K562 (cell line): ENCODE data around the gene PDE8A. TPM values are rescaled to one million over a fixed set of nuclear protein-coding genes. Genes with fewer than 3 reads are reported as not detected.

ENCODE experiments used
- ARID2 ChIP-seq: fragments of 450-650 bp; IDR thresholded peaks from 2 replicates; pipeline ENCODE4 v1.6.1; 2017; ENCODE audit warnings: antibody characterized with exemption, mild to moderate bottlenecking
- BRD9 ChIP-seq: fragments of 450-650 bp; IDR thresholded peaks from 2 replicates; pipeline ENCODE4 v1.6.1; 2018; ENCODE audit warnings: low read depth; ENCODE audit not compliant: partially characterized antibody
- CEBPG ChIP-seq, 3 experiments: fragments of 200-800 bp in 1 of 3; sonication (Bioruptor generic) in 1 of 3; sonication (generic) in 1 of 3; formaldehyde crosslinking in 1 of 3; IDR thresholded peaks in 2 of 3; conservative IDR thresholded peaks in 1 of 3; 2 replicates each; pipeline versions ENCODE4 v1.6.1 to v1.8.0; 2016 to 2022; ENCODE audit warnings: missing compliant biosample characterization in 2 of 3, missing genetic modification characterization in 2 of 3, mild to moderate bottlenecking in 1 of 3, missing genetic modification reagents in 1 of 3
- ELF2 ChIP-seq: fragments of 250-450 bp; sonication (Bioruptor Pico); IDR thresholded peaks from 2 replicates; pipeline ENCODE4 v1.5.0; 2021; ENCODE audit warnings: mild to moderate bottlenecking
- ETV5 ChIP-seq: sonication (generic); formaldehyde crosslinking; IDR thresholded peaks from 2 replicates; pipeline ENCODE4 v1.4.0; 2020; ENCODE audit warnings: low read depth, mild to moderate bottlenecking, missing genetic modification reagents
- HNRNPL ChIP-seq: fragments of 200-400 bp; formaldehyde crosslinking; IDR thresholded peaks from 2 replicates; pipeline ENCODE4 v1.6.1; 2017; ENCODE audit warnings: low read depth, mild to moderate bottlenecking, low read length
- MCM5 ChIP-seq: fragments of 450-650 bp; IDR thresholded peaks from 2 replicates; pipeline ENCODE4 v1.6.1; 2016; ENCODE audit warnings: low read depth
- MEIS2 ChIP-seq: fragments of 450-650 bp; IDR thresholded peaks from 2 replicates; pipeline ENCODE4 v1.6.1; 2014; ENCODE audit warnings: mild to moderate bottlenecking; ENCODE audit not compliant: partially characterized antibody
- NR2C2 ChIP-seq, 2 experiments: fragments of 200-800 bp in 1 of 2; sonication (Bioruptor generic) in 1 of 2; sonication (generic) in 1 of 2; formaldehyde crosslinking in 1 of 2; IDR thresholded peaks; 2 replicates each; pipeline versions ENCODE4 v1.6.1 to v1.8.0; 2016 to 2022; ENCODE audit warnings: mild to moderate bottlenecking in 1 of 2, missing compliant biosample characterization in 1 of 2, missing genetic modification characterization in 1 of 2, missing genetic modification reagents in 1 of 2
- NR3C1 ChIP-seq: sonication (generic); formaldehyde crosslinking; IDR thresholded peaks from 2 replicates; pipeline ENCODE4 v1.8.1; 2022; ENCODE audit warnings: missing genetic modification reagents
- PHB2 ChIP-seq: fragments of 450-650 bp; IDR thresholded peaks from 2 replicates; pipeline ENCODE4 v1.6.1; 2017; ENCODE audit warnings: low read depth
- POLR2G ChIP-seq: fragments of 200-400 bp; formaldehyde crosslinking; IDR thresholded peaks from 2 replicates; pipeline ENCODE4 v1.6.1; 2017; ENCODE audit warnings: low read depth, mild to moderate bottlenecking, antibody characterized with exemption, low read length, moderate library complexity
- RBM14 ChIP-seq: fragments of 200-400 bp; formaldehyde crosslinking; IDR thresholded peaks from 2 replicates; pipeline ENCODE4 v1.6.1; 2018; ENCODE audit warnings: low read depth, mild to moderate bottlenecking, low read length, moderate library complexity, borderline replicate concordance; ENCODE audit not compliant: insufficient read depth
- TOE1 ChIP-seq, 2 experiments: fragments of 450-650 bp in 1 of 2; sonication (generic) in 1 of 2; formaldehyde crosslinking in 1 of 2; IDR thresholded peaks; 2 replicates each; pipeline versions ENCODE4 v1.7.1 to v1.8.0; 2016 to 2022; ENCODE audit warnings: borderline replicate concordance in 2 of 2, mild to moderate bottlenecking in 2 of 2, antibody characterized with exemption in 1 of 2, inconsistent platforms in 1 of 2, low read depth in 1 of 2, missing genetic modification reagents in 1 of 2, moderate library complexity in 1 of 2
- ZBTB11 ChIP-seq, 3 experiments: fragments of 200-800 bp in 1 of 3; fragments of 250-450 bp in 1 of 3; fragments of 450-650 bp in 1 of 3; sonication (Bioruptor Pico) in 1 of 3; sonication (Bioruptor generic) in 1 of 3; formaldehyde crosslinking in 1 of 3; IDR thresholded peaks; 2 replicates each; pipeline versions ENCODE4 v1.6.1 to v1.8.0; 2016 to 2022; ENCODE audit warnings: mild to moderate bottlenecking in 2 of 3, missing genetic modification characterization in 2 of 3, missing compliant biosample characterization in 1 of 3, moderate library complexity in 1 of 3
- ZBTB12 ChIP-seq: fragments of 250-450 bp; sonication (Bioruptor Pico); IDR thresholded peaks from 2 replicates; pipeline ENCODE4 v1.4.0; 2020
- ZBTB26 ChIP-seq: fragments of 450-650 bp; formaldehyde crosslinking; IDR thresholded peaks from 2 replicates; pipeline ENCODE4 v1.4.0; 2022; ENCODE audit warnings: missing genetic modification characterization
- ZNF212 ChIP-seq: fragments of 450-650 bp; formaldehyde crosslinking; IDR thresholded peaks from 2 replicates; pipeline ENCODE4 v1.4.0; 2020; ENCODE audit warnings: mild to moderate bottlenecking
- ZNF766 ChIP-seq: fragments of 200-800 bp; sonication (Bioruptor generic); conservative IDR thresholded peaks from 2 replicates; pipeline ENCODE4 v1.6.1; 2016; ENCODE audit warnings: missing genetic modification characterization, missing compliant biosample characterization
- ZSCAN32 ChIP-seq: fragments of 450-650 bp; formaldehyde crosslinking; IDR thresholded peaks from 2 replicates; pipeline ENCODE4 v1.4.0; 2020; ENCODE audit warnings: mild to moderate bottlenecking, moderate library complexity
- polyA plus RNA-seq, 8 experiments: library from polyadenylated mRNA; depleted of rRNA in 4 of 8; stranded (reverse) in 5 of 8; unstranded in 3 of 8; fragments of >200 nt; fragmentation: Nextera tagmentation in 2 of 8; fragmentation: Illumina TruSeq in 1 of 8; extraction: Ambion mirVana in 2 of 8; extraction: Trizol in 1 of 8; gene quantifications; 2 replicates each; pipeline versions ENCODE4 v1.2.1 to v1.2.3, GENCODE V29; 2011 to 2014; ENCODE audit warnings: inconsistent platforms in 1 of 8, missing spikeins in 1 of 8
- total RNA-seq, 7 experiments: library from RNA; depleted of rRNA in 6 of 7; stranded (reverse); fragments of >200 nt in 6 of 7; fragmentation: Illumina TruSeq in 2 of 7; extraction: Trizol in 2 of 7; gene quantifications; 2 replicates each; pipeline versions ENCODE4 v1.2.1 to v1.2.3, GENCODE V29; 2011 to 2021; ENCODE audit warnings: low replicate concordance in 1 of 7

The PDE8A gene
- total and polyA plus RNA-seq, 9 of the 15 experiments (the other 6 are each of a cell fraction or from before 2014, with no cell fraction given), result 5.9 to 40.3 (median 19.8) TPM

DNA sequence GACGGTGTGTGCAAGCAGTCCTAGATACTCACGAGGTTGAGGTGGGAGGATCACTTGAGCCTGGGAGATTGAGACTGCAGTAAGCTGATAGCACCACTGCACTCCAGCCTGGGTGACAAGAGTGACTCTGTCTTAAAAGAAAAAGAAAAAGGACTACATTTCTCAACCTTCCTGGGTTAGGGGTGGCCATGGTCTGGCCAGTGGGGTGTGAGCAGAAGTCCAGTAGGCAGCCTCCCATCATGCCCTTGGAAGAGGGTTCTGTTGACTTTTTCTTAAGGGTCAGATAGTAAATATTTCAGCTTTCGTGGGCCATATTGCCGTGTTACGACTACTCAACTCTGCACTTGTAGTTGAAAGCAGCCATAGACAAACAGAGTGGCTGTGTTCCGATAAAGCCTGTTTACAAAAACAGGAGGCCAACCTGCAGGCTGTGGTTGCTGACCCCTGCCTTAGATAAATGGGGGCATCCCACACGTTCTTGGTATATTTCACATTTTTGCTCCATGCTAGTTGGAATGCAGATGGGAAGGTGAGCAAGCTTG, 31.0 kb upstream of the PDE8A start (continued):
- TF ChIP-seq MEIS2, result peak; percentile 60
- TF ChIP-seq RBM14, result no peak
- no peak for TF ChIP-seq MCM5
- peak; percentile 64; the same call in 1 of the 2 replicates for TF ChIP-seq TOE1 (IDR thresholded peaks at IDR 0.05; ENCODE audit: borderline replicate concordance)
- TF ChIP-seq TOE1 (CRISPR knock-in tag; IDR thresholded peaks at IDR 0.05; ENCODE audit: borderline replicate concordance, low read depth), result no peak
- no peak for TF ChIP-seq ZBTB26 (CRISPR knock-in tag)
- TF ChIP-seq NR2C2 (CRISPR knock-in tag; IDR thresholded peaks at IDR 0.05), result no peak
- peak; percentile 46; the same call in 1 of the 2 replicates for TF ChIP-seq NR2C2 (tag; IDR thresholded peaks at IDR 0.05)
- TF ChIP-seq ZNF766 (CRISPR knock-in tag), result peak; percentile 70; the same call in 1 of the 2 replicates
- TF ChIP-seq ETV5 (CRISPR knock-in tag), result no peak
- TF ChIP-seq NR3C1 (CRISPR knock-in tag), result no peak
- 0 out of 2 replicates have a peak, but pooled peaks have one; percentile 49 for TF ChIP-seq PHB2
- no peak for TF ChIP-seq CEBPG (CRISPR knock-in tag; IDR thresholded peaks at IDR 0.05)
- TF ChIP-seq CEBPG (tag; conservative IDR thresholded peaks at IDR 0.05 in 1 of 2, IDR thresholded peaks at IDR 0.05 in 1 of 2), result no peak
- 0 out of 2 replicates have a peak, but pooled peaks have one; percentile 18 for TF ChIP-seq ZBTB12 (CRISPR knock-in tag)
- no peak for TF ChIP-seq HNRNPL
- TF ChIP-seq ZNF212, result no peak
- no peak for TF ChIP-seq ZSCAN32 (CRISPR knock-in tag)
- TF ChIP-seq ZBTB11 (CRISPR knock-in tag; IDR thresholded peaks at IDR 0.05), result peak in 1 of 3 experiments; percentile 56; a peak in 1 of 6 replicates
- TF ChIP-seq BRD9, result peak; percentile 44
- no peak for TF ChIP-seq POLR2G
- no peak for TF ChIP-seq ARID2
- TF ChIP-seq ELF2 (CRISPR knock-in tag), result no peak
